Measurements from ENCODE around the gene MAGOH.
"Not testable (repeated sequence)": the region's sequence is repeated elsewhere in the genome, so short reads cannot be mapped to it uniquely, and the experiment has no call there.

MAGOH gene

DNA sequence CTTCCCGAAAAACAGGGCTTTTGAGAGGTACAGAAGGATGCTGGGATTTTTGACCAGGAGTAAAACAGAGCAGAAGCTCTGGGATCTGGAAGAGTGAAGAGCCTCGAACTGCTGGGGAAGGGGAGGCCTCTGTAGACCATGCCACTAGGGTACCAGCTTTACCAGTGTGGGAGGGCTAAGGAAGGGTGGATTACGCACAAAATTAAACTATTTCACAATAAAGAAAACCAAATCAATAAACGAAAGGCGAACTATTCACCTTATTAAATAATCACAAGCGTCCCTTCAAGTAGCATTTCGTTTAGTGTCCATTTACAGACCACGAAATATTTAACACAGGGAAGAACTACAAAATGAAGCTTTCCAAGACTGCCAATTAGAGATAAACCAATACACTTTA, 18.6 kb downstream of the MAGOH start:
- DNase-seq: no peak

- no peak for DNase-seq
These were observed 20.1 kb downstream of the MAGOH start for GRCh38 chr1:53218201-53218600.

DNA sequence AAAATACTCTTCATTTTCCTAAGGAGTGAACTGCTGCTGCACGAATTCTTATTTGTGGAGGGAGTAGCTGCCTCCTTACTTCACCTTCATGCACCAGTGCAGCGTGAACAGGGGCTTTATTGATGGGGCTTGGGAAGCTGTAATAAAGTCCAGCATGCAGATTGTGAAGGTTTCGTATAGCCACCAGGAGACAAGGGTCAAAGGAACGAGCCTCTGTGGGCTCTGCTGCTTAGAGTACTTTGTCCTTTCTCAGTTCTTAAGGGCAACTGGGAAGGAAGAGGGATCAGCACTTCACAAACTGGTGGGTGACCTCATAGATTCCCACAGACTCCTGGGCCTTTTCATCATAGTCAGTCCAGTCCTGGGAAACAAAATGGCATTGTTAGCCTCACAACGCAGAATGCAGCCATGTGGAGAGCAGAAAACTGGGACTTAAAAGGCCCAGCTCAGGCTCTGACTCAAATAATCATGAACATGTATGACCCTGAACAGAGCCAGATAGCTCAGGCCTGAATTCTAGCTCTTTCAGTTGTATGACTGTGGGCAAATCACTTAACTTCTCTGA, 23.9 kb downstream of the MAGOH start:
- no peak for DNase-seq

DNA sequence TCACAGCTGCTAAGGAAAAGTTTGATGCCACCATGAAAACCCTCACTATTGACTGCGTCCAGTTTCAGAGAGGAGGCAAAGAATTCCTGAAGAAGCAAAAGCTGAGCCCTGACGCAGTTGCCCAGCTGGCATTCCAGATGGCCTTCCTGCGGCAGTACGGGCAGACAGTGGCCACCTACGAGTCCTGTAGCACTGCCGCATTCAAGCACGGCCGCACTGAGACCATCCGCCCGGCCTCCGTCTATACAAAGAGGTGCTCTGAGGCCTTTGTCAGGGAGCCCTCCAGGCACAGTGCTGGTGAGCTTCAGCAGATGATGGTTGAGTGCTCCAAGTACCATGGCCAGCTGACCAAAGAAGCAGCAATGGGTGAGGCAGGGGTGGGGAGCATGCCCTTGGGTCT, 27.4 kb downstream of the MAGOH start:
- no peak for DNase-seq

GRCh38 chr1:53210352-53210751, 28.0 kb downstream of the MAGOH start:
- DNase-seq: no peak

DNA sequence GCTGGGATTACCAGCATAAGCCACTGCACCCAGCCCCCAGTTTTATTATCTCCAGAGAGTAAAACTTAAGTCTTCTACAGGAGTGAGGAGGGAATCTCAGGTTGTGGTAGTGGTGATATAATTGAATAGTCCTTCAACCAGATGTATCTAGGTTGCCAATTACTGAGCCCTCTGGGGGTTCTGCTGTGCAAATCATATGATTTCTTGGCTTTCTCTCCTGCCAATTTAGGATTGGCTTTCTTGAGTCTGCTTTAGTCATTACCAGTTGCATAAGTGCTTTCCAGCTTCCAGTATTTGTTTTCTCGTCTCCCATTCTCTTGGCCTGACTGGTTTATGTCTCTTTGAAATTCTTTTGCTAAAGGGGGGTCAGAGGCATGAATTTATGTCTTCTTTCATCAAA, 30.6 kb downstream of the MAGOH start:
- no peak for DNase-seq

DNA sequence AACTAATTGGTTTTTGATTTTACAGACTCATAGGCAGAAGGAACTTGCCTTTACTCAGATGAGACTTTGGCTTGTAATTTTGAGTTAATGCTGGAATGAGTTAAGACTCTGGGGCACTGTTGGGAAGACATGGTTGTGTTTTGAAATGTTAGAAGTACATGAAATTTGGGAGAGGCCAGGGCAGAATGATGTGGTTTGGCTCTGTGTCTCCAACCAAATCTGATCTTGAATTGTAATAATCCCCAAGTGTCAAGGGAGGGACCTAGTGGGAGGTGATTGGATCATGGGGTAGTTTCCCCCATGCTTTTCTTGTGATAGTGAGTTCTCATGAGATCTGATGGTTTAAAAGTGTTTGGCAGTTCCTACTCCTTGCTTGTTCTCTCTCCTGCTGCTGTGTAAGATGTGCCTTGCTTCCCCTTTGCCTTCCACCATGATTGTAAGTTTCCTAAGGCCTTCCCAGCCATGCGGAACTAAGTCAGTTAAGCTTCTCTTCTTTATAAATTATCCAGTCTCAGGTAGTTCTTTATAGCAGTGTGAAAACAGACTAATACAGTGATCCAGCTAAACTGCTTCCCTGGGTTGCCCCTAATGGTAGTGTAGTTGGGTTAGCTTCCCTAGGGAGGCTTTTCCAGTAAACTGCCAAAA, 31.5 kb downstream of the MAGOH start:
- no peak for DNase-seq

DNA sequence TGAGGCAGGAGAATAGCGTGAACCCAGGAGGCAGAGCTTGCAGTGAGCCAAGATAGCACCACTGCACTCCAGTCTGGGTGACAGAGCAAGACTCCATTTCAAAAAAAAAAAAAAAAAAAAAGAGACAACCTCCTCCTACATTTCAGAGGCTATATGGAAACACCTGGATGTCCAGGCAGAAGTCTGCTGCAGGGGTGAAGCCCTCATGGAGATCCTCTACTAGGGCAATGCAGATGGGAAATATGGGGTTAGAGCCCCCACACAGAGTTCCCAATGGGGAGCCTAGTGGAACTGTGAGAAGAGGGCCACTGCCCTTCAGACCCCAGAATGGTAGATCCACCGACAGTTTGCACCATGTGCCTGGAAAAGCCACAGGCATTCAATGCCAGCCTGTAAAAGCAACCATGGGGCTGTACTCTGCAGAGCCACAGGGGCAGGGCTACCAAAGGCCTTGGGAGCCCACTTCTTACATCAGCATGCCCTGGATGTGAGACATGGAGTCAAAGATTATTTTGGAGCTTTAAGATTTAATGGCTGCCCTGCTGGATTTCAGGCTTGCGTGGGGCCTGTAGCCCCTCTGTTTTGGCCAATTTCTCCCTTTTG, 32.1 kb downstream of the MAGOH start:
- not testable (repeated sequence) for DNase-seq

DNA sequence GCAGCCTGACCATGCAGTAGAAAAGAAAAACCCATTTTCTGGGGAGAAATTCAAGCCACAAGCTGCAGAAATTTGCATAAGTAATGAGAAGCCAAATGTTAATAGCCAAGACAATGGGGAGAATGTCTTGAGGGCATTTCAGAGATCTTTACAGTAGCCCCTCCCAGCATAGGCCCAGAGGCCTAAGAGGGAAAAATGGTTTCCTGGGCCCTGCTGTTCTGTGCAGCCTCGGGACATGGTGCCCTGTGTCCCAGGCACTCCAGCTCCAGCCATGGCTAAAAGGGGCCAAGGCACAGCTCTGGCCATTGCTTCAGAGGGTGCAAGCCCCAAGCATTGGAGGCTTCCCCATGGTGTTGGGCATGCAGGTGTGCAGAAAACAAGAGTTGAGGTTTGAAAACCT, 32.8 kb downstream of the MAGOH start:
- DNase-seq: not testable (repeated sequence)

DNA sequence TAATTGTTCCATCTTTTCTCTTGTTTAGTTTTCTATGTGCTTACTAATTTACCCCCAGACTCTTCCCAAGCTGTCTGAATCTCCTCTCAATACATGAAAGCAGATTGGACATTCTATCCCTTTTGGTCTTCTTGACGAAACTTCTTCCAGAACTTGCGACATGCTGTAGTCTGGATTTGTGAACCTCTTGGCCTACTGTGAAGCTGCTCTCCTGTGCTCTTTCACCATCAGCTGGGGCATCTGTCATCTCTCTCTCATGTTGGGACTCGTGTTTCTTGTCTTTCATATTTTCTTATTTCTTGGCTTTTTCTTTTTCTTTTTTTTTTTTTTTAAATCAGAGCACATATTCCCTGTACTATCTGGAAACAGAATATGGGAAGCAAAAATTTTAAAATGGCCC, 34.9 kb downstream of the MAGOH start:
- DNase-seq: no peak

- DNase-seq: no peak
These were observed 40.1 kb downstream of the MAGOH start for GRCh38 chr1:53198241-53198651.

GRCh38 chr1:53197291-53198200, 40.8 kb downstream of the MAGOH start:
- DNase-seq: no peak

DNA sequence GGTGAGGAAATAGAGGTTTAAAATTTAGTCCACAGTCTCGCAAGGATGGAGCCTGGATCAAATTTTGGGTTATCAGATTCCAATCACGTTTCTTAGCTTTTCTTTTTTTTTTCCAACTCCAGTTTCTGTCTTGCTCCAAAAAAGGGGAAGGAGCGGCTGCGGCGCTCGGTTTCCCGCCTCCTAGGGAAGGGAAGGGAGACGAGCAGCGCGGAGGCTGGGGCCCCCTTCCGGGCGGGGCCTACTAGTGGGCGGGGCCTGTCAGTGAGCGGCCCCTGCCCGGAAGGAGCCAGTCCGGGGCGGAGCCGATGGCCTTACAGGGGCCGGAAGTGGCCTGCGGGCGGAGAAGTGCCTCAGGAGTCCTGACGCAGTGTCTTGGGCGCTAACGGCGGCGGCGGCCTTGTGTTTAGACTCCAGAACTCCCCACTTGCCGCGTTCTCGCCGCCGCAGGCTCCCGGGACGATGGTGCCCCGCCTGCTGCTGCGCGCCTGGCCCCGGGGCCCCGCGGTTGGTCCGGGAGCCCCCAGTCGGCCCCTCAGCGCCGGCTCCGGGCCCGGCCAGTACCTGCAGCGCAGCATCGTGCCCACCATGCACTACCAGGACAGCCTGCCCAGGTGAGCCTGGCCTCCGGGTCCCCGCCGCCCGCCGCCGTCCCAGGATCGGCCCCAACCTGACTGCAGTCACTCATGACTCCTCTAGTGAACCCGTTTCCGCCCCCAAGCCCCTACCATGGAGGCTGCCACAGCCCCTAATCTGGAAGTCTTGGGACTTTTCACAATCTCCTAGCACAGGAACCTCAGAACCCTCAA, 41.6 kb downstream of the MAGOH start, which contains the start of gene CPT2:
TSS of gene CPT2 (plus strand) at position 340 of the 806 bp plus-strand sequence. CDS start at position 460, 120 bp downstream.
- DNase-seq: peak; percentile 78 to 81

DNA sequence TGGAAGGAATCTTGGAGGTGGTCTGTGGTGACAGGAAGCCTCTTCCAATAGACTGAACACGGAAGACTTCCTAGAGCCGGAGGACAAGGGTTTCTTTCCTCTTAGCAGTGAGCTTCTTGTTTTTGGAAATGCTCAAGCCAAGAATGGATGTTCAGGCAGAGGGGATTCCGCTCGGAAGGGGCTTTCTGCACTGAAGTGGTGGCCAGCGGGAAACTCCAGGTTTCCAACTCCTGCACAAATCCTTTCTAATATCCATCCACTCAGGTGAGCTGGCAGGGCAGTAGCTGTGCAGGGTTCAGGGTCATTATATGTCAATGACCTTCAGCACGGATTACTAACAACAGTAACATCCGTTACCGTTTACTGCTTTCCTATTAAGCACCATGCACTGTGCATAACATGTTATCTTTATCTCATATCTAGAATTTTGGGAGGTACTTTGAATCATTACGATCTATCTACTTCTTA, 42.3 kb downstream of the MAGOH start:
- no peak for DNase-seq

DNA sequence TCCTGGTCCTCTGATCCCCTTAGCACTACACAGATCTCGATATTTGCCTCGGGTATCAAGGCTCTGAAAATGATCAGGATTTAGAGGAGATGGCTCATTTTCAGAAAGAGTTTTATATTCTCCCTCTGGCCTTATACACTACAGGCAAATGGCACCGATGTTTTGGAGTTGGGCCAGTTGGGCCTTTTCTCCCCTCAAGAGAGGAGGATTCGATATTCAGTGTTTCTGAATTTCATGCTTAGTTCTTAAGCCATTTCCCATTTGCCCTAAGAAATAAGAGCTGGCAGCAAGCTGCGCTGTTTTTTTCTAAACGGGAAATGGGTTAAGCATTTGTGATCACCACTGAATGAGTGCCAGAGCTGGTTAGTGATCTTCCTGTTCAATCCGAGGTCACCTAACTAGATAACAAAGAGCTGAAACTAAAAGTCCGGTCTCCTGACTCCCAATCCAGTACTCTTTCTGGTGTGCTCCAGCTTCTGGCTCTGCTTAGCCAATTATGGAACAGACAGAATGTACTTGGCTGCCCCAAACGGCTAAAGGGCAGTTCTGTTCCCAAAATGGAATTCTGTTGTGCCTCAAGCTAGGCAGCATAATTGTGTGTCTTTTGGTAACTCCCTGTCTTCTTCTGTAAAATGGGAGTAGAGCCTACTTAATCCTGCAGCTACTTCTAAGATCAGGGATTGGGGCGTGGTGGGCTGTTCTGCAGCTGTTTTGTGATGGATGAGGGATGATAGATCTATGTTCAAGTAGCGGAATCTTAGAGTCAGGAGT, 42.9 kb downstream of the MAGOH start:
- DNase-seq: no peak

- DNase-seq: no peak
These were observed 48.1 kb downstream of the MAGOH start for GRCh38 chr1:53190210-53190611.

DNA sequence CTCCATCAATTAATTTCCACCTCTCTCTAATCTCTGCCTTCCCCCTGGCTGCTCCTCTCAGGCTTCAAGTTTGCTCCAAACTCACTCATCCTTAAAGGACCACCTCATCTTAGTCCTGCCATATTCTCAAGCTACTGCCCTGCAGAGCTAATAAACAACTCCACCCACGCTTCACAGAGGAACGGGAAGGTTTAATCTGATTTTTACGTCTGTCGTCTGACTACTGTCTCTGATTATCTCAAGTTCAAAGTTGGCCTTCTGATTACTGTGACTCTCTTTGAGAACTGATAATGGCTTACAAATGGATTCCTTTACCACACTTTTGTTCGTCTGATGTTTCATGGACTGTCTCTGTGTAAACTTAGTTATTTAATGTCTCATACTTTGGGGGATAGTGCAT, 49.3 kb downstream of the MAGOH start:
- no peak for DNase-seq

DNA sequence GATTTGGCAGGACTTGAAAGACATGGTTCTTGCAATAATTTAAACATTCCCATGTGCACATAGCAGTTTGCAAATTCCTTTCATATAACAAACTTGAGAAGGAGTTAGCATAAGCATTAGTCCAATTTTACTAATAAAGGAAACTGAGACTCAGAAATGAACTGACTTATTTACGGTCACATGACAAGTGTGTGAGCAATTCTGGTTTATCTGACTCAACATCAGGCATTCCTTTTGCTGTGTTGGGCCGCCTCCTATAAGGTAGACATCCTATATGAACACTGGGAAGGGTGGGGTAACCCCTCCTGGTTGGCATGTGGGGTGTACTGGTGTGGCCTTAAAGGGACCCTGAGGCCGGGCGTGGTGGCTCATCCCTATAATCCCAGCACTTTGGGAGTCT, 50.2 kb downstream of the MAGOH start:
- no peak for DNase-seq

DNA sequence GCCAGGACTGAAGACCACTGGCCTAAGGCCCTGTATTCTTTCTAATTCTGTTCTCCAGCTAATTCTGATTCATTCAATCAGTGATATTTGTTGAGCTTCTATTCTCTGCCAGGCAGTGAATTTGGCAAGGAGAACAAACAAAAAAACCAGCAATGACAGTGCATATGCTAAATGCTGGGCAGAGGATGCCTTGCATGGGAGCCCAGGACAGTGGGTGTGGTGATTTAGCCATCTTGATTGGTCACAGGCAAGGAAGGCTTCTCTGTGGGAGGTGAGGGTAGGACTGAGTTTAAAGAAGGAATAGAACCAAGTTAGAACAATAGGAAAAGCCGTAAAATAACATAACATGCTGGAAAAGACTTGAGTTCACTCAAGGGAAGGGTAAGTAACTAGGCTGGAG, 50.9 kb downstream of the MAGOH start:
- DNase-seq: no peak

GRCh38 chr1:53186533-53186932, 51.8 kb downstream of the MAGOH start:
- DNase-seq: no peak

- DNase-seq: not testable (repeated sequence)
These were observed 52.4 kb downstream of the MAGOH start for GRCh38 chr1:53185955-53186297.

Measured in activated CD4-positive, alpha-beta T cell treated with anti-CD3 and anti-CD28 coated beads, Interleukin-2, amount 50 U/mL, for 4 hours (primary cell).